Nephron progenitor cell (in vitro differentiated cells): ENCODE data around the gene SPNS3.

ENCODE experiments used
- DNase-seq: peaks from one replicate; pipeline ENCODE4 v3.0.0; 2021
- H3K27ac Mint-ChIP-seq: 2 replicates; pipeline ENCODE4 v1.8.0; 2021; ENCODE audit warnings: mild to moderate bottlenecking, moderate library complexity, mixed read lengths
- H3K27me3 Mint-ChIP-seq: 2 replicates; pipeline ENCODE4 v1.8.0; 2021; ENCODE audit warnings: mild to moderate bottlenecking, low read depth, mixed read lengths; ENCODE audit not compliant: poor library complexity
- H3K36me3 Mint-ChIP-seq: 2 replicates; pipeline ENCODE4 v1.8.0; 2021; ENCODE audit warnings: low read depth, mixed read lengths
- H3K4me1 Mint-ChIP-seq: 2 replicates; pipeline ENCODE4 v1.8.0; 2021; ENCODE audit warnings: mixed read lengths
- H3K4me3 Mint-ChIP-seq: 2 replicates; pipeline ENCODE4 v1.8.0; 2021; ENCODE audit warnings: mild to moderate bottlenecking, moderate library complexity, mixed read lengths
- H3K9me3 Mint-ChIP-seq: 2 replicates; pipeline ENCODE4 v1.8.0; 2021; ENCODE audit warnings: mild to moderate bottlenecking, moderate library complexity, mixed read lengths
- CTCF ChIP-seq: fragments of 200-600 bp; sonication (generic); IDR thresholded peaks from 2 replicates; pipeline ENCODE4 v1.5.0; 2021; ENCODE audit warnings: antibody characterized with exemption

Gene SPNS3

GRCh38 chr17:4433515-4434031, at the start of gene SPNS3:
Gene SPNS3, plus strand, starts transcription at chr17:4433940. Its CDS starts 28 bp downstream, at chr17:4433968.
- no peak for DNase-seq
- no peaks in the 10 kb centered on the region for H3K9me3 Mint-ChIP-seq
- no peak for TF ChIP-seq CTCF
- H3K36me3 Mint-ChIP-seq: no peaks in the 10 kb centered on the region
- peaks cover 6% of the 10 kb centered on the region for H3K4me1 Mint-ChIP-seq
- H3K4me3 Mint-ChIP-seq: no peak within 1 kb of the TSS
- peaks cover 27% of the 10 kb centered on the region for H3K27me3 Mint-ChIP-seq
- no peak within 1 kb of the TSS for H3K27ac Mint-ChIP-seq

GRCh38 chr17:4386406-4386805, 47.3 kb upstream of the SPNS3 start:
- Mint-ChIP-seq H3K9me3 (no peaks in the 10 kb centered on the region), H3K4me1 (peaks cover 2% of the 10 kb centered on the region), H3K36me3 (no peaks in the 10 kb centered on the region), H3K27me3 (no peaks in the 10 kb centered on the region), H3K4me3 (no peak overlapping the region), H3K27ac (no peak overlapping the region)
- DNase-seq: no peak
- TF ChIP-seq CTCF: no peak

GRCh38 chr17:4387137-4387536, 46.6 kb upstream of the SPNS3 start:
- Mint-ChIP-seq H3K4me3 (no peak overlapping the region), H3K9me3 (no peaks in the 10 kb centered on the region), H3K27ac (no peak overlapping the region), H3K27me3 (no peaks in the 10 kb centered on the region), H3K4me1 (no peaks in the 10 kb centered on the region), H3K36me3 (no peaks in the 10 kb centered on the region)
- no peak for TF ChIP-seq CTCF
- DNase-seq: no peak

- H3K4me1 Mint-ChIP-seq: peaks cover 6% of the 10 kb centered on the region
- H3K27ac Mint-ChIP-seq: no peak overlapping the region
- H3K36me3 Mint-ChIP-seq: no peaks in the 10 kb centered on the region
- peaks cover 3% of the 10 kb centered on the region for H3K27me3 Mint-ChIP-seq
- no peak for TF ChIP-seq CTCF
- no peaks in the 10 kb centered on the region for H3K9me3 Mint-ChIP-seq
- no peak overlapping the region for H3K4me3 Mint-ChIP-seq
- no peak for DNase-seq
These were observed 44.7 kb upstream of the SPNS3 start for GRCh38 chr17:4389079-4389478.

- no peaks in the 10 kb centered on the region for H3K9me3 Mint-ChIP-seq
These were observed 39.9 kb upstream of the SPNS3 start for GRCh38 chr17:4393806-4394205.

More at GRCh38 chr17:4393806-4394205, 39.9 kb upstream of the SPNS3 start:
- no peaks in the 10 kb centered on the region for H3K36me3 Mint-ChIP-seq
- no peak overlapping the region for H3K27ac Mint-ChIP-seq
- peaks cover 13% of the 10 kb centered on the region for H3K4me1 Mint-ChIP-seq
- no peak for TF ChIP-seq CTCF
- DNase-seq: no peak
- H3K27me3 Mint-ChIP-seq: peaks cover 14% of the 10 kb centered on the region
- H3K4me3 Mint-ChIP-seq: no peak overlapping the region
